Endothelial cell of umbilical vein (primary cell): ENCODE results near the gene BCAS3. TPM values are rescaled to one million over a fixed set of nuclear protein-coding genes. Genes with fewer than 3 reads are reported as not detected.
A peak's percentile ranks its signal among the peaks of the same experiment; 100 is the strongest.

Experiments
- BruUV-seq: library from RNA; stranded (reverse); fragments of 400-500 nt; replicated peaks from 2 replicates; lab custom pipeline; 2021; lab: Mats Ljungman, UMichigan
- CTCF ChIA-PET: fragments of 300-600, 350-600 bp; sonication (Branson Sonifier 250); formaldehyde crosslinking; loops from one replicate; lab custom pipeline; 2021; ENCODE audit warnings: antibody characterized with exemption, inconsistent platforms; lab: Charles Lee
- POLR2A ChIA-PET: fragments of 300-600, 350-600 bp; sonication (Branson Sonifier 250); formaldehyde crosslinking; loops from one replicate; lab custom pipeline; 2021; ENCODE audit warnings: antibody characterized with exemption, inconsistent platforms; lab: Charles Lee
- DNase-seq: peaks from one replicate; pipeline ENCODE4 v3.0.0-alpha.2; 2011; ENCODE audit warnings: low read depth, low spot score
- FAIRE-seq: peaks from 2 replicates; lab custom pipeline; 2011; peaks lifted over from hg19 to GRCh38; lab: Jason Lieb, UNC
- H2AFZ ChIP-seq: 2 replicates; pipeline ENCODE4 v1.6.0; 2012; ENCODE audit warnings: low read depth, low read length, control low read depth, inconsistent platforms
- H3K27ac ChIP-seq: 2 replicates; pipeline ENCODE4 v1.5.1; 2011; ENCODE audit warnings: low read depth, mild to moderate bottlenecking, control low read depth, low read length, moderate library complexity; ENCODE audit not compliant: insufficient read depth
- H3K27me3 ChIP-seq, 2 experiments: 2 replicates each; pipeline versions ENCODE4 v1.6.0 to v1.6.1; 2011; ENCODE audit warnings: low read length in 2 of 2, mixed read lengths in 1 of 2; ENCODE audit not compliant: control insufficient read depth in 2 of 2, insufficient read depth in 2 of 2
- H3K36me3 ChIP-seq, 2 experiments: 2 replicates in 1 of 2; 3 replicates in 1 of 2; pipeline ENCODE4 v1.5.1; 2011; ENCODE audit warnings: low read length in 2 of 2, mild to moderate bottlenecking in 1 of 2, moderate library complexity in 1 of 2; ENCODE audit not compliant: control insufficient read depth in 2 of 2, insufficient read depth in 2 of 2; ENCODE audit errors: extremely low read depth in 1 of 2
- H3K4me1 ChIP-seq: 3 replicates; pipeline ENCODE4 v1.5.1; 2011; ENCODE audit warnings: mild to moderate bottlenecking, low read length; ENCODE audit not compliant: control insufficient read depth, insufficient read depth; ENCODE audit errors: extremely low read depth
- H3K4me2 ChIP-seq: 2 replicates; pipeline ENCODE4 v1.6.1; 2011; ENCODE audit warnings: low read length, control low read depth, mixed read lengths; ENCODE audit not compliant: insufficient read depth
- H3K4me3 ChIP-seq, 3 experiments: fragments of 200-600 bp in 1 of 3; sonication (generic), shearing (Covaris generic) in 1 of 3; replicated peaks in 1 of 3; 2 replicates each; pipeline ENCODE4 v1.5.1; 2011 to 2016; ENCODE audit warnings: control low read depth in 3 of 3, low read length in 3 of 3, mild to moderate bottlenecking in 2 of 3, inconsistent platforms in 1 of 3, low read depth in 1 of 3, moderate library complexity in 1 of 3; ENCODE audit not compliant: insufficient read depth in 1 of 3
- H3K79me2 ChIP-seq: 2 replicates; pipeline ENCODE4 v1.6.0; 2012; ENCODE audit warnings: low read length, inconsistent platforms; ENCODE audit not compliant: control insufficient read depth, insufficient read depth
- H3K9ac ChIP-seq: replicated peaks from 2 replicates; pipeline ENCODE3; 2011; ENCODE audit warnings: low read length, control low read depth; ENCODE audit not compliant: insufficient read depth; ENCODE audit errors: extremely low read depth
- H3K9me1 ChIP-seq: replicated peaks from 3 replicates; pipeline ENCODE4 v1.6.0; 2011; ENCODE audit warnings: mild to moderate bottlenecking, low read length; ENCODE audit not compliant: control insufficient read depth, insufficient read depth; ENCODE audit errors: extremely low read depth
- H3K9me3 ChIP-seq: replicated peaks from 2 replicates; pipeline ENCODE4 v1.5.1; 2012; ENCODE audit warnings: low read length, inconsistent platforms; ENCODE audit not compliant: control insufficient read depth, insufficient read depth
- H4K20me1 ChIP-seq: replicated peaks from 2 replicates; pipeline ENCODE3; 2011; ENCODE audit warnings: mild to moderate bottlenecking, low read length; ENCODE audit not compliant: control insufficient read depth, insufficient read depth; ENCODE audit errors: extremely low read depth
- EZH2 ChIP-seq: IDR thresholded peaks from 2 replicates; pipeline ENCODE4 v1.6.1; 2012; ENCODE audit warnings: borderline replicate concordance, low read depth, mild to moderate bottlenecking, moderate library complexity, low read length, inconsistent platforms; ENCODE audit not compliant: severe bottlenecking
- GATA2 ChIP-seq: IDR thresholded peaks from 2 replicates; pipeline ENCODE4 v1.7.0; 2011; ENCODE audit warnings: low read depth, mild to moderate bottlenecking, moderate library complexity, mixed read lengths, low read length; ENCODE audit not compliant: insufficient read length, insufficient read depth
- JUN ChIP-seq: IDR thresholded peaks from 2 replicates; pipeline ENCODE4 v1.6.1; 2011; ENCODE audit warnings: borderline replicate concordance, low read depth; ENCODE audit not compliant: insufficient read length, insufficient read depth
- MAX ChIP-seq: IDR thresholded peaks from 2 replicates; pipeline ENCODE4 v1.6.1; 2011; ENCODE audit not compliant: insufficient read depth, insufficient read length
- MYC ChIP-seq: IDR thresholded peaks from one replicate; pipeline ENCODE4 v1.6.1; 2011; ENCODE audit warnings: mild to moderate bottlenecking, low read depth, low read length
- POLR2A ChIP-seq: IDR thresholded peaks from 2 replicates; pipeline ENCODE4 v1.6.1; 2012; ENCODE audit warnings: low read depth, mild to moderate bottlenecking, control low read depth, low read length
- dilution Hi-C: fragments of 300-500 bp; cut with MboI; formaldehyde crosslinking; loops from one replicate; pipeline ENCODE4 v1.15.0; 2019; ENCODE audit warnings: low sequenced_read_pairs; ENCODE audit not compliant: extremely low pct_ligation_motif_present
- intact Hi-C: fragments of 100-400 bp; cut with micrococcal nuclease; formaldehyde crosslinking; loops from one replicate; pipeline ENCODE4 v1.10.0; 2022
- polyA plus RNA-seq, 4 experiments: library from polyadenylated mRNA; depleted of rRNA in 3 of 4; stranded (reverse) in 3 of 4; unstranded in 1 of 4; fragments of >200 nt; gene quantifications; 2 replicates each; pipeline versions ENCODE4 v1.2.1 to v1.2.3, GENCODE V29; 2011 to 2012; ENCODE audit warnings: missing spikeins in 1 of 4
- total RNA-seq: library from RNA; stranded (reverse); gene quantifications from 2 replicates; pipeline ENCODE4 v1.2.3, GENCODE V29; 2021
- TF ChIP-seq, protein P1 (sequence below), 2 donors: IDR thresholded peaks; 1 replicate in 1 of 2; 2 replicates in 1 of 2; pipeline ENCODE4 v1.5.1; 2011; ENCODE audit warnings: low read length in 2 of 2, mild to moderate bottlenecking in 2 of 2, moderate library complexity in 2 of 2, control low read depth in 1 of 2, inconsistent platforms in 1 of 2, low read depth in 1 of 2; ENCODE audit not compliant: insufficient read depth in 1 of 2; ENCODE audit errors: extremely low read depth in 1 of 2

The BCAS3 gene
- total and polyA plus RNA-seq, 2 donors (not counting 3 experiments of a cell fraction or from before 2014, with no cell fraction given): 8.2 to 16.0 TPM

DNA sequence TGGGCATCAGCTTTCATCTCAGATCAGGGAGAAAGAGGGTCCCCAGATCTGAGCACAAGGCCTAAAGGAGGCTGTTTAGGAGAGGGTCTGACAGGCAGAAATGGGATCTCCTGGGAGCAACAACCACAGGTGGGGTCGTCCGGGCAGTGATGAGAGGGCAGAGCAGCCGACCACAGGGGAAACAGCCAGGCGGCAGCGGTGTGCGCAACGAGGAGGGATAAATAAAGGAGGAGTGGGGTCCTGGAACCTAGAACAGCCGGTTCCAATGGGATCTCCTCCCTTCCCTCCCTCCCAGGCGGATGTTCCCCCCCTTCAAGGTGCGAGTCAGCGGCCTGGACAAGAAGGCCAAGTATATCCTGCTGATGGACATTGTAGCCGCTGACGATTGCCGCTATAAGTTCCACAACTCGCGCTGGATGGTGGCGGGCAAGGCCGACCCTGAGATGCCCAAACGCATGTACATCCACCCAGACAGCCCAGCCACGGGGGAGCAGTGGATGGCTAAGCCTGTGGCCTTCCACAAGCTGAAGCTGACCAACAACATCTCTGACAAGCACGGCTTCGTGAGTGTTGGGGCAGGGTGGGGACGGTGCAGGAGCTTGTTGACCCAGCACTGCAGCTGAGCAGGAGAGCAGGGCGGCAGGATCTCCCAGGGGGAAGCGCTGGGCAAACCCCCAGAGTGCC, 723.9 kb downstream of the BCAS3 start:
- no peaks in the 10 kb centered on the region for H4K20me1 ChIP-seq
- TF ChIP-seq EZH2 (peak; percentile 99), GATA2 (no peak)
- FAIRE-seq (no peak), DNase-seq (no peak)
- H3K4me2 ChIP-seq: no peak overlapping the region
- CTCF ChIA-PET: interaction anchor here (0.8 to 1.1 kb wide), 2 partner anchors 8 to 11 kb away, joined by 3 to 4 read pairs; no protein-coding TSS in a partner anchor
- no peak overlapping the region for H3K4me3 ChIP-seq
- POLR2A ChIA-PET: no interaction called here
- no peaks in the 10 kb centered on the region for H3K4me1 ChIP-seq
- no peaks in the 10 kb centered on the region for H3K36me3 ChIP-seq
- no TSS peak for BruUV-seq
- no peak overlapping the region for H2AFZ ChIP-seq
- dilution Hi-C loops (no loop called here), intact Hi-C loops (no loop called here)
- H3K9me1 ChIP-seq: no peaks in the 10 kb centered on the region
- H3K9ac ChIP-seq: no peak overlapping the region
- no peaks in the 10 kb centered on the region for H3K9me3 ChIP-seq
- H3K27ac ChIP-seq: no peak overlapping the region
- peaks cover 74 to 86% of the 10 kb centered on the region in 2 experiments for H3K27me3 ChIP-seq
- no peaks in the 10 kb centered on the region for H3K79me2 ChIP-seq

GRCh38 chr17:61402073-61402541, 724.5 kb downstream of the BCAS3 start:
- H2AFZ ChIP-seq: no peak overlapping the region
- TF ChIP-seq MAX (no peak), POLR2A (no peak), JUN (no peak), MYC (no peak), EZH2 (no peak)
- TF ChIP-seq, protein P1, sequence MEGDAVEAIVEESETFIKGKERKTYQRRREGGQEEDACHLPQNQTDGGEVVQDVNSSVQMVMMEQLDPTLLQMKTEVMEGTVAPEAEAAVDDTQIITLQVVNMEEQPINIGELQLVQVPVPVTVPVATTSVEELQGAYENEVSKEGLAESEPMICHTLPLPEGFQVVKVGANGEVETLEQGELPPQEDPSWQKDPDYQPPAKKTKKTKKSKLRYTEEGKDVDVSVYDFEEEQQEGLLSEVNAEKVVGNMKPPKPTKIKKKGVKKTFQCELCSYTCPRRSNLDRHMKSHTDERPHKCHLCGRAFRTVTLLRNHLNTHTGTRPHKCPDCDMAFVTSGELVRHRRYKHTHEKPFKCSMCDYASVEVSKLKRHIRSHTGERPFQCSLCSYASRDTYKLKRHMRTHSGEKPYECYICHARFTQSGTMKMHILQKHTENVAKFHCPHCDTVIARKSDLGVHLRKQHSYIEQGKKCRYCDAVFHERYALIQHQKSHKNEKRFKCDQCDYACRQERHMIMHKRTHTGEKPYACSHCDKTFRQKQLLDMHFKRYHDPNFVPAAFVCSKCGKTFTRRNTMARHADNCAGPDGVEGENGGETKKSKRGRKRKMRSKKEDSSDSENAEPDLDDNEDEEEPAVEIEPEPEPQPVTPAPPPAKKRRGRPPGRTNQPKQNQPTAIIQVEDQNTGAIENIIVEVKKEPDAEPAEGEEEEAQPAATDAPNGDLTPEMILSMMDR (IDR thresholded peaks at IDR 0.05; ENCODE audit: extremely low read depth in 1 of 2, insufficient read depth in 1 of 2, low read depth in 1 of 2, low read length in 2 of 2): no peak
- FAIRE-seq: no peak
- no peaks in the 10 kb centered on the region for H3K9me1 ChIP-seq
- H3K4me2 ChIP-seq: no peak overlapping the region
- H3K36me3 ChIP-seq: no peaks in the 10 kb centered on the region
- H3K27ac ChIP-seq: no peak overlapping the region
- H3K4me1 ChIP-seq: no peaks in the 10 kb centered on the region
- H3K9ac ChIP-seq: no peak overlapping the region
- H4K20me1 ChIP-seq: no peaks in the 10 kb centered on the region
- H3K4me3 ChIP-seq: no peak overlapping the region
- H3K79me2 ChIP-seq: no peaks in the 10 kb centered on the region
- BruUV-seq: no TSS peak
- intact Hi-C loops (no loop called here), dilution Hi-C loops (no loop called here)
- peaks cover 78 to 86% of the 10 kb centered on the region in 2 experiments for H3K27me3 ChIP-seq
- ChIA-PET CTCF (no interaction called here), POLR2A (no interaction called here)
- DNase-seq: no peak
- H3K9me3 ChIP-seq: no peaks in the 10 kb centered on the region
